Kasumi-1 (cell line): ENCODE results near the gene MARCHF3.
"Not testable (repeated sequence)": the region's sequence is repeated elsewhere in the genome, so short reads cannot be mapped to it uniquely, and the experiment has no call there.

Experiments used
- DNase-seq, 2 experiments: peaks; one replicate each; lab custom pipeline; 2025; lab: John Stamatoyannopoulos, UW

MARCHF3 gene

GRCh38 chr5:127051591-127051990, 21.2 kb upstream of the MARCHF3 start:
- DNase-seq, result no peak

- DNase-seq, result no peak
Measured at GRCh38 chr5:127046343-127047072, 16.1 kb upstream of the MARCHF3 start.

GRCh38 chr5:127042593-127042992, 12.2 kb upstream of the MARCHF3 start:
- peak; percentile 32 to 40 for DNase-seq

GRCh38 chr5:127041571-127041970, 11.2 kb upstream of the MARCHF3 start:
- peak; percentile 8 to 44 for DNase-seq

- no peak for DNase-seq
Measured at GRCh38 chr5:127040796-127041520, 10.6 kb upstream of the MARCHF3 start.

- DNase-seq, result no peak
Measured at GRCh38 chr5:127038550-127038949, 8.2 kb upstream of the MARCHF3 start.

- DNase-seq, result no peak
Measured at GRCh38 chr5:127031863-127032232, 1.5 kb upstream of the MARCHF3 start.

GRCh38 chr5:127031147-127031862, 947 bp upstream of the MARCHF3 start:
- no peak for DNase-seq

- DNase-seq, result peak; percentile 63 to 72
Measured at GRCh38 chr5:127029581-127030258, 638 bp downstream of the MARCHF3 start.

GRCh38 chr5:127028822-127029457, 1.4 kb downstream of the MARCHF3 start:
- DNase-seq, result peak; percentile 50 to 52

- DNase-seq, result no peak
Measured at GRCh38 chr5:127027539-127027938, 2.8 kb downstream of the MARCHF3 start.

GRCh38 chr5:127026166-127026565, 4.2 kb downstream of the MARCHF3 start:
- DNase-seq, result no peak

- no peak for DNase-seq
Measured at GRCh38 chr5:127025467-127025866, 4.9 kb downstream of the MARCHF3 start.

GRCh38 chr5:127024821-127025220, 5.5 kb downstream of the MARCHF3 start:
- no peak for DNase-seq

GRCh38 chr5:127023552-127024191, 6.7 kb downstream of the MARCHF3 start:
- DNase-seq, result not testable (repeated sequence)

GRCh38 chr5:127022846-127023245, 7.5 kb downstream of the MARCHF3 start:
- DNase-seq, result no peak

GRCh38 chr5:127019928-127020327, 10.4 kb downstream of the MARCHF3 start:
- DNase-seq, result no peak

GRCh38 chr5:127016722-127017121, 13.6 kb downstream of the MARCHF3 start:
- not testable (repeated sequence) for DNase-seq

GRCh38 chr5:127015716-127016115, 14.6 kb downstream of the MARCHF3 start:
- no peak for DNase-seq

- DNase-seq, result peak; percentile 50 to 74
Measured at GRCh38 chr5:127014573-127014972, 15.8 kb downstream of the MARCHF3 start.

- DNase-seq, result no peak
Measured at GRCh38 chr5:127013407-127013806, 17.0 kb downstream of the MARCHF3 start.
